Vagina (tissue), 2 donors: ENCODE results near the gene SCARB1.

Source experiments
- POLR2AphosphoS5 ChIP-seq, 2 donors: sonication (generic); formaldehyde crosslinking; IDR thresholded peaks; one replicate each; pipeline ENCODE4 v1.9.0; 2017; ENCODE audit warnings: antibody characterized with exemption in 2 of 2, mild to moderate bottlenecking in 2 of 2, low read depth in 1 of 2; ENCODE audit not compliant: insufficient read depth in 1 of 2
- TF ChIP-seq, protein P1 (sequence below), 3 experiments: fragments of 450-650 bp in 2 of 3; fragments of 200-600 bp in 1 of 3; sonication (generic) in 1 of 3; IDR thresholded peaks; one replicate each; pipeline ENCODE4 v1.5.1; 2017 to 2019; ENCODE audit warnings: antibody characterized with exemption in 3 of 3, mild to moderate bottlenecking in 2 of 3, moderate library complexity in 2 of 3

DNA sequence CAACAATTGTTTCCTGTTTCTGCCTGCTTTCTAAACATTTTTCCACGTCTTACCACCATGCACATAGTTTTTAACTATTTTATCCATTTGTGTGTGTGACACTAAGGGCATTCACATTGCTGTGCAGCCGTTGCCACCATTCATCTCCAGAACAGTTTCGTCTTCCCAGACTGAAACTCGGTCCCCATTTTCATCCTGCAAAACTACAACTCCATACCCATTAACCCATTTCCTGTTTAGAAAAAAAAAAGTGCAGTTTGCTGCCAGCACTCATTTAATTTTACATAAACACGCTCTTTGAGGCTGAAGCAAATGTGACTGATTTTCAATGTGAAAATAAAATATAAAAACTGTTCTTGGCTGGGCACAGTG lies 35.2 kb upstream of the SCARB1 start:
- TF ChIP-seq, protein P1, sequence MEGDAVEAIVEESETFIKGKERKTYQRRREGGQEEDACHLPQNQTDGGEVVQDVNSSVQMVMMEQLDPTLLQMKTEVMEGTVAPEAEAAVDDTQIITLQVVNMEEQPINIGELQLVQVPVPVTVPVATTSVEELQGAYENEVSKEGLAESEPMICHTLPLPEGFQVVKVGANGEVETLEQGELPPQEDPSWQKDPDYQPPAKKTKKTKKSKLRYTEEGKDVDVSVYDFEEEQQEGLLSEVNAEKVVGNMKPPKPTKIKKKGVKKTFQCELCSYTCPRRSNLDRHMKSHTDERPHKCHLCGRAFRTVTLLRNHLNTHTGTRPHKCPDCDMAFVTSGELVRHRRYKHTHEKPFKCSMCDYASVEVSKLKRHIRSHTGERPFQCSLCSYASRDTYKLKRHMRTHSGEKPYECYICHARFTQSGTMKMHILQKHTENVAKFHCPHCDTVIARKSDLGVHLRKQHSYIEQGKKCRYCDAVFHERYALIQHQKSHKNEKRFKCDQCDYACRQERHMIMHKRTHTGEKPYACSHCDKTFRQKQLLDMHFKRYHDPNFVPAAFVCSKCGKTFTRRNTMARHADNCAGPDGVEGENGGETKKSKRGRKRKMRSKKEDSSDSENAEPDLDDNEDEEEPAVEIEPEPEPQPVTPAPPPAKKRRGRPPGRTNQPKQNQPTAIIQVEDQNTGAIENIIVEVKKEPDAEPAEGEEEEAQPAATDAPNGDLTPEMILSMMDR (IDR thresholded peaks at IDR 0.05), result no peak
- TF ChIP-seq POLR2AphosphoS5 (IDR thresholded peaks at IDR 0.05; ENCODE audit: insufficient read depth in 1 of 2, low read depth in 1 of 2), result no peak
